Subcutaneous abdominal adipose tissue (tissue), 5 donors: ENCODE measurements around the gene ATP6V0B.

ENCODE experiments used
- H3K27ac ChIP-seq: one replicate; pipeline ENCODE4 v1.7.0; 2013; ENCODE audit warnings: low read depth, mild to moderate bottlenecking, inconsistent platforms, low read length, moderate library complexity
- H3K27me3 ChIP-seq, 5 donors: one replicate each; pipeline ENCODE4 v1.7.0; 2013; ENCODE audit warnings: low read length in 5 of 5, inconsistent platforms in 1 of 5; ENCODE audit not compliant: control insufficient read depth in 5 of 5, insufficient read depth in 4 of 5
- H3K36me3 ChIP-seq, 5 donors: one replicate each; pipeline ENCODE4 v1.7.0; 2013; ENCODE audit warnings: low read length in 5 of 5; ENCODE audit not compliant: control insufficient read depth in 5 of 5, insufficient read depth in 5 of 5
- H3K4me1 ChIP-seq, 5 donors: one replicate each; pipeline ENCODE4 v1.7.0; 2013; ENCODE audit warnings: low read length in 5 of 5, mild to moderate bottlenecking in 3 of 5, moderate library complexity in 1 of 5; ENCODE audit not compliant: control insufficient read depth in 5 of 5, insufficient read depth in 5 of 5
- H3K4me3 ChIP-seq, 5 donors: one replicate each; pipeline ENCODE4 v1.7.0; 2013; ENCODE audit warnings: low read length in 5 of 5, low read depth in 1 of 5
- H3K9ac ChIP-seq, 5 donors: one replicate each; pipeline ENCODE4 v1.7.0; 2013; ENCODE audit warnings: low read length in 5 of 5, mild to moderate bottlenecking in 4 of 5, moderate library complexity in 3 of 5
- H3K9me3 ChIP-seq, 5 donors: one replicate each; pipeline ENCODE4 v1.7.0; 2013; ENCODE audit warnings: low read length in 5 of 5; ENCODE audit not compliant: control insufficient read depth in 5 of 5
- donor health status: healthy.
- donor health status: healthy.
- donor health status: healthy.
- donor health status: healthy.
- donor health status: healthy.

Gene ATP6V0B

GRCh38 chr1:43982808-43983207, 8.0 kb downstream of the ATP6V0B start:
- H3K36me3 ChIP-seq, result peaks cover 0 to 31% (median 20%) of the 10 kb centered on the region in 5 donors
- H3K9ac ChIP-seq, result no peak overlapping the region
- H3K9me3 ChIP-seq, result no peaks in the 10 kb centered on the region
- H3K27me3 ChIP-seq, result no peaks in the 10 kb centered on the region
- no peak overlapping the region for H3K4me3 ChIP-seq
- no peak overlapping the region for H3K27ac ChIP-seq
- H3K4me1 ChIP-seq, result peaks cover 9 to 26% (median 22%) of the 10 kb centered on the region in 5 donors

DNA sequence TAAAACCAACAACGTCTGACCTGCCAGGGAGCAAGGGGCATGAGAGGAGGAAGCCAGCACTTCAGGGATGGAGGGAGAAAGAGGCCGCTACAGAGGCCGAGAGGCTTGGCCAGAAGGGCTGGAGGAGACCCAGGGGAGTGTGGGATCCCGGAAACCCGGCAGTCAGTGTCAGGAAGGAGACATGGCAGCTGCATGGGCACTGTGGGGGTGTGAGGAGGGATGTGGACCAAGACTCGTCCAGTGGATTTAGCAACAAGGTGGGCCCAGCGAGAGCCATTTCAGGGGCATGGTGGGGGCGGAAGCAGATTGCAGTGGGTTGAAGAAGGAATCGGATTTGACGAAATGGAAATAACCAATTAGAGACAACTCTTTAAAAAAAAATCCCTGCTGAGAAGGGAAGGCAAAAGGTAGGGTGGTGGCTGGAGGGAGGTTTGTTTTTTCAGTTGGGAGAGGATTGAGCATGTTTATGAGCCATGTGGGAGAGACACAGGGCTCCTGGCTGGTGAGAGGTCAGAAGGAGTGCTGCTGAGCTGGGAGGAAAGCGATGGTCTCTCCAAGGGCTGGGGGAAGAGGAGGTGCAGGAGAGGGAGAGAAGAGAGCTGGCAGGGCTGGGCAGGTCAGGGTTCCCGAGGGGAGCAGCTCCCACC, 8.6 kb downstream of the ATP6V0B start:
- Histone ChIP-seq H3K36me3 (peaks cover 0 to 26% (median 16%) of the 10 kb centered on the region in 5 donors), H3K9ac (no peak overlapping the region), H3K27ac (no peak overlapping the region), H3K9me3 (no peaks in the 10 kb centered on the region), H3K27me3 (no peaks in the 10 kb centered on the region), H3K4me3 (no peak overlapping the region), H3K4me1 (peaks cover 9 to 20% (median 16%) of the 10 kb centered on the region in 5 donors)

GRCh38 chr1:43984855-43985254, 10.1 kb downstream of the ATP6V0B start:
- Histone ChIP-seq H3K9ac (no peak overlapping the region), H3K36me3 (peaks cover 0 to 26% (median 16%) of the 10 kb centered on the region in 5 donors), H3K27ac (no peak overlapping the region), H3K9me3 (no peaks in the 10 kb centered on the region), H3K4me1 (peaks cover 5 to 12% (median 8%) of the 10 kb centered on the region in 5 donors), H3K27me3 (no peaks in the 10 kb centered on the region), H3K4me3 (no peak overlapping the region)

GRCh38 chr1:43985984-43986595, 11.3 kb downstream of the ATP6V0B start:
- no peak overlapping the region for H3K27ac ChIP-seq
- H3K4me1 ChIP-seq, result peaks cover 0 to 6% (median 5%) of the 10 kb centered on the region in 5 donors
- H3K4me3 ChIP-seq, result no peak overlapping the region
- H3K27me3 ChIP-seq, result no peaks in the 10 kb centered on the region
- H3K9me3 ChIP-seq, result no peaks in the 10 kb centered on the region
- H3K36me3 ChIP-seq, result peaks cover 0 to 26% (median 16%) of the 10 kb centered on the region in 5 donors
- no peak overlapping the region for H3K9ac ChIP-seq

DNA sequence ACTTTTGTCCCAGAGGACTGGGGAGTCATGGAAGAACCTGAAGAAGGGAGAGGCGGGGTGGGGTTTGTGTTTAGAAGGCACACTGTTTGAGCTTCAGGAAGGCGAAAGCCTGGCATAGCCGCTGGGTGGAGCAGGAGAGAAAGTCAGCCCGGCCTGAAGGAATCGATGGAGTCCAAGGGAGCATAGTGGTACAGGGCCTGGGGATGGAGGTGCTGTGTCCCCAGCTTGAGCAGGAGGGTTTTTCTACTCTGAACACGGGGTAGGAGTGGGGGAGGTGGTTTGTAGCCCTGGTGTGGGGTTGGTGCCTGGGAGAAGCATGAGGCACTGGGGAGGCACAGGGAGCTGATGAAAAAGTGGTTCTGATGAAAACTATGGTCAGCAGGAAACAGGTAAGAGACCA, 12.0 kb downstream of the ATP6V0B start:
- no peaks in the 10 kb centered on the region for H3K27me3 ChIP-seq
- no peak overlapping the region for H3K4me3 ChIP-seq
- no peak overlapping the region for H3K27ac ChIP-seq
- no peaks in the 10 kb centered on the region for H3K9me3 ChIP-seq
- H3K36me3 ChIP-seq, result peaks cover 0 to 24% (median 16%) of the 10 kb centered on the region in 5 donors
- H3K4me1 ChIP-seq, result peaks cover 0 to 9% (median 7%) of the 10 kb centered on the region in 5 donors
- no peak overlapping the region for H3K9ac ChIP-seq

DNA sequence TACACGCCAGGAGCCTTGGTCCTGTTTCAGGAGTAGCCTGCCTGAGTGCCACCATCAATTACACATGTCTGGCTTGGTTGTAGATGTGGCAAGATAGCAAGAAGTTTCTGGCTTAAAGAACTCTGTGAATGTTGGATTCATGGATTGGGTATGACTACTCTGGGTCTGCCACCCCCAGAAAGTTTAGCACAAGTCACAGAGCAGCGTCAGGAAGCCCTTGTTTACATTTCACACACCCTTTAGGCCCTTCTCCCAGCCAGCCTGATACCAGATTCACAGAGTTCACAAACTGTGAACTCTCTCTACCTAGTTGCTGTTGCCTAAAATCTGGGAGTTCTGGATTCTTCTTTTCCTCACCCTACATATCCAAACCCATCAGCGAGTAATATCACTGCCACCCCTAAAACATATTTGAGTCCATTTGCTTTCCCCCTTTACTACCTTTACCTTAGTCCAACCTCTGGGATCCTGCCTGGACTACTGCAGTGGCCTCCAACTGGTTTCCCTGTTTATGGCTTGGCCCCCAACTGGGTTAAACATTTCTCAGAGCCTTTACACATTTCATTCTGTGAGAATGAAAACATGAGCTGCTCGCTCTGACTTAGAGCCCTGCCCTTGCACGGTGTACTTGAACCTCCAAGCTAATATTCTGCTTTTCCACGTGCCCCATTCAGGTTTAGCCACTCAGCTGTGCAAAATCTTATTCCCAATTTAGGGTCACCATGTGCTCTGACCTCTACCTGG, 12.6 kb downstream of the ATP6V0B start:
- Histone ChIP-seq H3K9ac (peak overlapping the region in 1 of 5 donors; percentile 24), H3K4me1 (peaks cover 0 to 15% (median 13%) of the 10 kb centered on the region in 5 donors), H3K36me3 (peaks cover 0 to 22% (median 14%) of the 10 kb centered on the region in 5 donors), H3K4me3 (no peak overlapping the region), H3K27me3 (no peaks in the 10 kb centered on the region), H3K27ac (no peak overlapping the region), H3K9me3 (no peaks in the 10 kb centered on the region)

DNA sequence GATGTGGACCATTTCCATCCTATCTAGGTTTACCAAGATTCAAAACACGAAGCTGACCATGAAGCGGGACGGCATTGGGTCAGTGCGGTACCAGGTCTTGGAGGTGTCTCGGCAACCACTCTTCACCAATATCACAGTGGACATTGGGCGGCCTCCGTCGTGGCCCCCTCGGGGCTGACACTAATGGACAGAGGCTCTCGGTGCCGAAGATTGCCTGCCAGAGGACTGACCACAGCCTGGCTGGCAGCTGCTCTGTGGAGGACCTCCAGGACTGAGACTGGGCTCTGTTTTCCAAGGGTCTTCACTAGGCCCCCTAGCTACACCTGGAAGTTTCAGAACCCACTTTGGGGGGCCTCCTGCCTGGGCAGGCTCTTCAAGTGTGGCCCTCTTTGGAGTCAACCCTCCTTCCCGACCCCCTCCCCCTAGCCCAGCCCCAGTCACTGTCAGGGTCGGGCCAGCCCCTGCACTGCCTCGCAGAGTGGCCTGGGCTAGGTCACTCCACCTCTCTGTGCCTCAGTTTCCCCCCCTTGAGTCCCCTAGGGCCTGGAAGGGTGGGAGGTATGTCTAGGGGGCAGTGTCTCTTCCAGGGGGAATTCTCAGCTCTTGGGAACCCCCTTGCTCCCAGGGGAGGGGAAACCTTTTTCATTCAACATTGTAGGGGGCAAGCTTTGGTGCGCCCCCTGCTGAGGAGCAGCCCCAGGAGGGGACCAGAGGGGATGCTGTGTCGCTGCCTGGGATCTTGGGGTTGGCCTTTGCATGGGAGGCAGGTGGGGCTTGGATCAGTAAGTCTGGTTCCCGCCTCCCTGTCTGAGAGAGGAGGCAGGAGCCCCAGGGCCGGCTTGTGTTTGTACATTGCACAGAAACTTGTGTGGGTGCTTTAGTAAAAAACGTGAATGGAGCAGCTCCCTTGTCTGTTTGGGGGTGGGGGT, 15.8 kb downstream of the ATP6V0B start:
- Histone ChIP-seq H3K4me1 (peaks cover 0 to 18% (median 15%) of the 10 kb centered on the region in 5 donors), H3K27ac (peak overlapping the region; percentile 46), H3K9me3 (no peaks in the 10 kb centered on the region), H3K4me3 (peak overlapping the region; percentile 75 to 81 (median 77)), H3K27me3 (no peaks in the 10 kb centered on the region), H3K9ac (peak overlapping the region; percentile 38 to 83 (median 76)), H3K36me3 (peaks cover 0 to 9% (median 6%) of the 10 kb centered on the region in 5 donors)

- H3K36me3 ChIP-seq, result peaks cover 0 to 4% (median 3%) of the 10 kb centered on the region in 5 donors
- H3K9ac ChIP-seq, result peak overlapping the region; percentile 38 to 83 (median 76)
- H3K27ac ChIP-seq, result peak overlapping the region; percentile 46
- peaks cover 0 to 20% (median 15%) of the 10 kb centered on the region in 5 donors for H3K4me1 ChIP-seq
- H3K4me3 ChIP-seq, result peak overlapping the region; percentile 75 to 81 (median 77)
- no peaks in the 10 kb centered on the region for H3K9me3 ChIP-seq
- no peaks in the 10 kb centered on the region for H3K27me3 ChIP-seq
Observed at GRCh38 chr1:43991200-43991475, 16.4 kb downstream of the ATP6V0B start.

GRCh38 chr1:43991476-43992231, 16.9 kb downstream of the ATP6V0B start, which contains the start of gene CCDC24:
Gene CCDC24 (plus strand): TSS chr1:43991599. CDS start chr1:43991879, 280 bp downstream.
- peak within 1 kb of the TSS; percentile 75 to 81 (median 77) for H3K4me3 ChIP-seq
- peaks cover 0 to 2% (median 0%) of the 10 kb centered on the region in 5 donors for H3K36me3 ChIP-seq
- peak within 1 kb of the TSS; percentile 38 to 83 (median 76) for H3K9ac ChIP-seq
- H3K4me1 ChIP-seq, result peaks cover 0 to 26% (median 19%) of the 10 kb centered on the region in 5 donors
- H3K9me3 ChIP-seq, result no peaks in the 10 kb centered on the region
- H3K27ac ChIP-seq, result peak within 1 kb of the TSS; percentile 46
- H3K27me3 ChIP-seq, result no peaks in the 10 kb centered on the region
